Measurements from ENCODE around the gene FANK1. TPM values are rescaled to one million over a fixed set of nuclear protein-coding genes. Genes with fewer than 3 reads are reported as not detected.

FANK1 gene
- polyA plus RNA-seq, 1 of the 3 experiments (the other 2 are of a cell fraction) = 12.3 TPM

DNA sequence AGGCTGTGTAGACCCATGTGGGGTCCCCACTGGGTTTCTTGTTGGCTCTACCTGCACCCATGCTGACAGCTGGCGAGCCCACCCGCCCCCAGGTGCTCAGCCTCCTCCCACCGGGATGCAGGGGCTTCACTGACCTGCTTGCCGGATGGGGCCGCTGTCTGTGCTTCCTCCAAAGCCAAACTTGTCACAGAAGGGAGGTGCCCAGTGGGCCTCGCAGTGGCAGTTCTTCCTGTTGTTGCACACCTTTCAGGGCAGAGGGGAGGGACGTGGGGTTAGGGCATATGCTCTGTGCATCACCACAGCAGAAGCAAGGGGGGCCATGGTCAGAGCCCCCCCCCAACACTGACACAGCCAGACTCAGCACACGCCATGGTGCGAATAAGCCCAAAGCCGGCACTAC is 146.5 kb downstream of the FANK1 start:
- no peak overlapping the region for H3K4me2 ChIP-seq

DNA sequence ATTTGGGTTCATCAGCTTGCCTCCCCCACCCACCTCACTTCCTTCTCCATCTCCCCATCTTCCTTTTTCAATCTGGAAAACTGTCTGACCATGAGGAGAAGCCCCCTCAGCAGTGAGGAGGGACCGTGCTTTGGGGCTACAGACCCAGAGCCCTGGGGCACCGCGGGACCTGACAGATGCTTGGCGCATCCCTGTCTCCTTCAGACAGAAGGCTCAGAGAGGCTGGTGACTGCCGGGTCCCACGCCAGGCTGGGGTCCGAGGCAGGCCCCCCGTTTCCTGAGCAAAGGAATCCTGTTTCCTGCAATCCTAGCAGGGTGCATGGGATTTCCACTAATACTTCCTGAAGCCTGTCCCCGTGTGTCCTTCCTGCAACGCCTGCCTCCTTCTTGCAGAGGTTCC is 147.0 kb downstream of the FANK1 start:
- CTCF ChIA-PET = no interaction called here
- WGBS (ENCODE audit: low lambda C conversion rate) = 95% methylated on average over 10 of the region's 10 CpGs

More for the DNA sequence above, 146.5 kb downstream of the FANK1 start:
- Histone ChIP-seq H4K20me1 (ENCODE audit: insufficient read depth) (no peaks in the 10 kb centered on the region), H3K4me1 (ENCODE audit: control insufficient read depth in 1 of 2, insufficient read depth in 2 of 2, low read depth in 1 of 2, low read length in 1 of 2) (peaks cover 0 to 30% of the 10 kb centered on the region in 2 experiments; a peak in 2 of 4 replicates), H3K36me3 (replicated peaks in 1 of 2; ENCODE audit: control insufficient read depth in 1 of 2, insufficient read depth in 2 of 2, low read length in 1 of 2) (peaks cover 0 to 6% of the 10 kb centered on the region in 2 experiments), H3K79me2 (ENCODE audit: insufficient read depth) (no peaks in the 10 kb centered on the region), H3K4me3 (ENCODE audit: low read depth in 2 of 2, low read length in 1 of 2) (no peak overlapping the region), H3K27ac (ENCODE audit: low read depth in 2 of 2, low read length in 1 of 2) (peak overlapping the region in 1 of 2 experiments; percentile 89; a peak in 2 of 4 replicates), H3K9me3 (no peaks in the 10 kb centered on the region), H3F3A (replicated peaks; ENCODE audit: insufficient read depth) (no peaks in the 10 kb centered on the region), H3K9ac (no peak overlapping the region), H3K9me2 (no peaks in the 10 kb centered on the region), H3K27me3 (ENCODE audit: insufficient read depth) (no peaks in the 10 kb centered on the region), H2AFZ (ENCODE audit: low read depth) (no peak overlapping the region)
- TF ChIP-seq POLR2AphosphoS5 (IDR thresholded peaks at IDR 0.05; ENCODE audit: low read depth, low read length) (no peak), RXRA (IDR thresholded peaks at IDR 0.05; ENCODE audit: borderline replicate concordance, low read depth) (no peak), CHD2 (IDR thresholded peaks at IDR 0.05; ENCODE audit: low read length, partially characterized antibody) (no peak)
- POLR2A ChIA-PET = no interaction called here
- WGBS (ENCODE audit: low lambda C conversion rate) = 89% methylated on average over 3 of the region's 10 CpGs
- DNase-seq = no peak
- CTCF ChIA-PET = no interaction called here

DNA sequence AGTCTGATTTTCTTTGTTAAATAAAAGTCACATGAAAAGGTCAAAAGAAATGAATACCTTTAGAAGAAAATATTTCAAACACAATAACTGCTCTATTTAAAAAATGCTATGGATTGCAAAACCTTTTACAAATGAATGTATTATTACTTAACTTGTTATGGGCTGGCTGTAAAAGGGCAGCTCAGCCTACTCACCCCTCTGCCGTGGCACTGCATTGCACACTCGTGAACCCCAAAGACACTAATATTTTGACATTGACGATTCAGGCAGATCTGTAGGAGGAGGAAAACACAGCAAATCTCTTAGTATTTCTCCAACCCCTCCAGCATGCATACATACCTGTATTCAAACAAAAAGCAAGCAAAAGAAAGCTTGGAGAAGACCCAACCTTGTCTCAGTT is 149.5 kb downstream of the FANK1 start:
- Histone ChIP-seq H3K27ac (ENCODE audit: low read depth in 2 of 2, low read length in 1 of 2) (no peak overlapping the region; a peak in 1 of 4 replicates), H3K36me3 (replicated peaks in 1 of 2; ENCODE audit: control insufficient read depth in 1 of 2, insufficient read depth in 2 of 2, low read length in 1 of 2) (no peaks in the 10 kb centered on the region), H3K4me1 (ENCODE audit: control insufficient read depth in 1 of 2, insufficient read depth in 2 of 2, low read depth in 1 of 2, low read length in 1 of 2) (peaks cover 10 to 42% of the 10 kb centered on the region in 2 experiments), H3K9me3 (no peaks in the 10 kb centered on the region), H3K79me2 (ENCODE audit: insufficient read depth) (no peaks in the 10 kb centered on the region), H3K4me2 (no peak overlapping the region), H3F3A (replicated peaks; ENCODE audit: insufficient read depth) (peaks cover 13% of the 10 kb centered on the region), H3K4me3 (ENCODE audit: low read depth in 2 of 2, low read length in 1 of 2) (no peak overlapping the region), H2AFZ (ENCODE audit: low read depth) (no peak overlapping the region), H3K27me3 (ENCODE audit: insufficient read depth) (no peaks in the 10 kb centered on the region), H4K20me1 (ENCODE audit: insufficient read depth) (no peaks in the 10 kb centered on the region), H3K9me2 (no peaks in the 10 kb centered on the region), H3K9ac (no peak overlapping the region)
- ChIA-PET CTCF (interaction anchor here (1.1 kb wide), 1 partner anchor 33 kb away, joined by 4 read pairs; no protein-coding TSS in a partner anchor), POLR2A (no interaction called here)
- TF ChIP-seq EP300 (IDR thresholded peaks at IDR 0.05; ENCODE audit: borderline replicate concordance in 1 of 2, low read depth in 1 of 2, low read length in 1 of 2) (no peak), EZH2phosphoT487 (IDR thresholded peaks at IDR 0.05; ENCODE audit: borderline replicate concordance, low read depth) (no peak), SMC3 (IDR thresholded peaks at IDR 0.05; ENCODE audit: low read depth, low read length) (no peak), RAD21 (IDR thresholded peaks at IDR 0.05; ENCODE audit: low read length) (no peak), MEF2A (IDR thresholded peaks at IDR 0.05; ENCODE audit: borderline replicate concordance, low read depth) (no peak), FOXJ3 (CRISPR knock-in tag; IDR thresholded peaks at IDR 0.05) (no peak), FOXM1 (IDR thresholded peaks at IDR 0.05; ENCODE audit: low read depth) (no peak), JUND (IDR thresholded peaks at IDR 0.05) (no peak), YY1 (IDR thresholded peaks at IDR 0.05; ENCODE audit: low read depth) (no peak)
- TF ChIP-seq, protein P1, sequence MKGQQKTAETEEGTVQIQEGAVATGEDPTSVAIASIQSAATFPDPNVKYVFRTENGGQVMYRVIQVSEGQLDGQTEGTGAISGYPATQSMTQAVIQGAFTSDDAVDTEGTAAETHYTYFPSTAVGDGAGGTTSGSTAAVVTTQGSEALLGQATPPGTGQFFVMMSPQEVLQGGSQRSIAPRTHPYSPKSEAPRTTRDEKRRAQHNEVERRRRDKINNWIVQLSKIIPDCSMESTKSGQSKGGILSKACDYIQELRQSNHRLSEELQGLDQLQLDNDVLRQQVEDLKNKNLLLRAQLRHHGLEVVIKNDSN (IDR thresholded peaks at IDR 0.05; ENCODE audit: borderline replicate concordance, low read depth) = no peak
- TF ChIP-seq, protein P2, sequence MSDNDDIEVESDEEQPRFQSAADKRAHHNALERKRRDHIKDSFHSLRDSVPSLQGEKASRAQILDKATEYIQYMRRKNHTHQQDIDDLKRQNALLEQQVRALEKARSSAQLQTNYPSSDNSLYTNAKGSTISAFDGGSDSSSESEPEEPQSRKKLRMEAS (IDR thresholded peaks at IDR 0.05; ENCODE audit: low read depth) = no peak
- 96% methylated on average over 3 of the region's 3 CpGs for WGBS (ENCODE audit: low lambda C conversion rate)
- no peak for DNase-seq

More for the DNA sequence above, 147.0 kb downstream of the FANK1 start:
- Histone ChIP-seq H3K27ac (ENCODE audit: low read depth in 2 of 2, low read length in 1 of 2) (no peak overlapping the region; a peak in 1 of 4 replicates), H3K27me3 (ENCODE audit: insufficient read depth) (no peaks in the 10 kb centered on the region), H4K20me1 (ENCODE audit: insufficient read depth) (no peaks in the 10 kb centered on the region), H3K4me1 (ENCODE audit: control insufficient read depth in 1 of 2, insufficient read depth in 2 of 2, low read depth in 1 of 2, low read length in 1 of 2) (peaks cover 0 to 30% of the 10 kb centered on the region in 2 experiments; a peak in 2 of 4 replicates), H3K79me2 (ENCODE audit: insufficient read depth) (no peaks in the 10 kb centered on the region), H3K9me3 (no peaks in the 10 kb centered on the region), H3F3A (replicated peaks; ENCODE audit: insufficient read depth) (no peaks in the 10 kb centered on the region), H3K4me2 (no peak overlapping the region), H3K36me3 (replicated peaks in 1 of 2; ENCODE audit: control insufficient read depth in 1 of 2, insufficient read depth in 2 of 2, low read length in 1 of 2) (peaks cover 0 to 6% of the 10 kb centered on the region in 2 experiments), H3K9ac (no peak overlapping the region), H3K4me3 (ENCODE audit: low read depth in 2 of 2, low read length in 1 of 2) (no peak overlapping the region), H3K9me2 (no peaks in the 10 kb centered on the region), H2AFZ (ENCODE audit: low read depth) (no peak overlapping the region)
- no peak for DNase-seq
- POLR2A ChIA-PET = no interaction called here
- no peak for TF ChIP-seq NFIC (IDR thresholded peaks at IDR 0.05; ENCODE audit: borderline replicate concordance)
- no peak for TF ChIP-seq EZH2phosphoT487 (IDR thresholded peaks at IDR 0.05; ENCODE audit: borderline replicate concordance, low read depth)
- TF ChIP-seq, protein P3, sequence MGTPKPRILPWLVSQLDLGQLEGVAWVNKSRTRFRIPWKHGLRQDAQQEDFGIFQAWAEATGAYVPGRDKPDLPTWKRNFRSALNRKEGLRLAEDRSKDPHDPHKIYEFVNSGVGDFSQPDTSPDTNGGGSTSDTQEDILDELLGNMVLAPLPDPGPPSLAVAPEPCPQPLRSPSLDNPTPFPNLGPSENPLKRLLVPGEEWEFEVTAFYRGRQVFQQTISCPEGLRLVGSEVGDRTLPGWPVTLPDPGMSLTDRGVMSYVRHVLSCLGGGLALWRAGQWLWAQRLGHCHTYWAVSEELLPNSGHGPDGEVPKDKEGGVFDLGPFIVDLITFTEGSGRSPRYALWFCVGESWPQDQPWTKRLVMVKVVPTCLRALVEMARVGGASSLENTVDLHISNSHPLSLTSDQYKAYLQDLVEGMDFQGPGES (IDR thresholded peaks at IDR 0.05; ENCODE audit: low read depth, low read length) = no peak
- no peak for TF ChIP-seq SMC3 (IDR thresholded peaks at IDR 0.05; ENCODE audit: low read depth, low read length)
- no peak for TF ChIP-seq GABPA (IDR thresholded peaks at IDR 0.05; ENCODE audit: low read depth)
- no peak for TF ChIP-seq MXI1 (IDR thresholded peaks at IDR 0.05; ENCODE audit: low read depth, low read length)
- TF ChIP-seq RAD21 (IDR thresholded peaks at IDR 0.05; ENCODE audit: low read length) = no peak

Measured in SK-N-SH (cell line).